Breast epithelium (tissue), 4 donors: ENCODE measurements around the gene CADM2. TPM values are rescaled to one million over a fixed set of nuclear protein-coding genes. Genes with fewer than 3 reads are reported as not detected.

ENCODE experiments used
- DNase-seq, 2 donors: peaks; one replicate each; pipeline ENCODE4 v3.0.0-alpha.2; 2019; ENCODE audit warnings: low spot score in 2 of 2
- H3K27ac ChIP-seq, 2 donors: fragments of 200-600 bp; sonication (generic) in 1 of 2; one replicate each; pipeline ENCODE4 v1.5.1; 2016 to 2019; ENCODE audit warnings: mild to moderate bottlenecking in 1 of 2
- H3K27me3 ChIP-seq, 2 donors: fragments of 200-600 bp; sonication (generic) in 1 of 2; one replicate each; pipeline versions ENCODE4 v1.5.1 to v1.6.0; 2017 to 2019; ENCODE audit warnings: control low read depth in 1 of 2, mild to moderate bottlenecking in 1 of 2
- H3K36me3 ChIP-seq: fragments of 200-600 bp; one replicate; pipeline ENCODE4 v1.5.1; 2019
- H3K4me1 ChIP-seq, 2 donors: fragments of 200-600 bp; sonication (generic); one replicate each; pipeline ENCODE4 v1.5.1; 2016 to 2019; ENCODE audit warnings: control low read depth in 1 of 2
- H3K4me3 ChIP-seq, 3 donors: fragments of 200-600 bp; sonication (generic); 1 replicate in 2 of 3; 2 replicates in 1 of 3; pipeline ENCODE4 v1.5.1; 2016 to 2019; ENCODE audit warnings: mild to moderate bottlenecking in 3 of 3, moderate library complexity in 2 of 3
- H3K9me3 ChIP-seq, 2 donors: fragments of 200-600 bp; sonication (generic) in 1 of 2; one replicate each; pipeline ENCODE4 v1.5.1; 2016 to 2019; ENCODE audit warnings: control low read depth in 1 of 2
- POLR2A ChIP-seq: fragments of 450-650 bp; IDR thresholded peaks from one replicate; pipeline ENCODE4 v1.6.1; 2016; ENCODE audit warnings: antibody characterized with exemption, mild to moderate bottlenecking, moderate library complexity
- POLR2AphosphoS5 ChIP-seq, 3 donors: sonication (generic); formaldehyde crosslinking; IDR thresholded peaks; one replicate each; pipeline ENCODE4 v1.6.1; 2017; ENCODE audit warnings: antibody characterized with exemption in 3 of 3
- intact Hi-C: fragments of 100-400 bp; cut with DNase I; formaldehyde crosslinking; loops from one replicate; pipeline ENCODE4 v1.15.1; 2023; ENCODE audit warnings: low total_unique reads
- total RNA-seq, 3 donors: library from RNA; depleted of rRNA; stranded (reverse); fragments of >200 nt; gene quantifications; one replicate each; pipeline ENCODE4 v1.1.0, GENCODE V29; 2016
- TF ChIP-seq, protein P1 (sequence below), 3 donors: fragments of 450-650 bp; IDR thresholded peaks; one replicate each; pipeline ENCODE4 v1.5.1; 2016 to 2017; ENCODE audit warnings: antibody characterized with exemption in 3 of 3, mild to moderate bottlenecking in 3 of 3, moderate library complexity in 3 of 3

The CADM2 gene
- total RNA-seq, 3 donors from 2014 or later, result 2.3 to 7.4 (median 6.9) TPM

- H3K9me3 ChIP-seq, result no peaks in the 10 kb centered on the region
- H3K4me1 ChIP-seq, result no peaks in the 10 kb centered on the region
- no peak overlapping the region for H3K4me3 ChIP-seq
- no peaks in the 10 kb centered on the region for H3K36me3 ChIP-seq
- H3K27me3 ChIP-seq, result no peaks in the 10 kb centered on the region
- intact Hi-C loops, result no loop called here
- DNase-seq, result no peak
- no peak overlapping the region for H3K27ac ChIP-seq
- TF ChIP-seq POLR2A (no peak), POLR2AphosphoS5 (IDR thresholded peaks at IDR 0.05) (no peak)
- TF ChIP-seq, protein P1, sequence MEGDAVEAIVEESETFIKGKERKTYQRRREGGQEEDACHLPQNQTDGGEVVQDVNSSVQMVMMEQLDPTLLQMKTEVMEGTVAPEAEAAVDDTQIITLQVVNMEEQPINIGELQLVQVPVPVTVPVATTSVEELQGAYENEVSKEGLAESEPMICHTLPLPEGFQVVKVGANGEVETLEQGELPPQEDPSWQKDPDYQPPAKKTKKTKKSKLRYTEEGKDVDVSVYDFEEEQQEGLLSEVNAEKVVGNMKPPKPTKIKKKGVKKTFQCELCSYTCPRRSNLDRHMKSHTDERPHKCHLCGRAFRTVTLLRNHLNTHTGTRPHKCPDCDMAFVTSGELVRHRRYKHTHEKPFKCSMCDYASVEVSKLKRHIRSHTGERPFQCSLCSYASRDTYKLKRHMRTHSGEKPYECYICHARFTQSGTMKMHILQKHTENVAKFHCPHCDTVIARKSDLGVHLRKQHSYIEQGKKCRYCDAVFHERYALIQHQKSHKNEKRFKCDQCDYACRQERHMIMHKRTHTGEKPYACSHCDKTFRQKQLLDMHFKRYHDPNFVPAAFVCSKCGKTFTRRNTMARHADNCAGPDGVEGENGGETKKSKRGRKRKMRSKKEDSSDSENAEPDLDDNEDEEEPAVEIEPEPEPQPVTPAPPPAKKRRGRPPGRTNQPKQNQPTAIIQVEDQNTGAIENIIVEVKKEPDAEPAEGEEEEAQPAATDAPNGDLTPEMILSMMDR (IDR thresholded peaks at IDR 0.05), result no peak
These were observed 618.0 kb downstream of the CADM2 start for GRCh38 chr3:85576697-85577200.

- Histone ChIP-seq H3K4me1 (no peaks in the 10 kb centered on the region), H3K27ac (no peak overlapping the region), H3K27me3 (no peaks in the 10 kb centered on the region), H3K9me3 (no peaks in the 10 kb centered on the region), H3K4me3 (no peak overlapping the region), H3K36me3 (no peaks in the 10 kb centered on the region)
- intact Hi-C loops, result no loop called here
- TF ChIP-seq POLR2A (no peak), POLR2AphosphoS5 (IDR thresholded peaks at IDR 0.05) (no peak)
- TF ChIP-seq, protein P1 (IDR thresholded peaks at IDR 0.05), result no peak
- no peak for DNase-seq
These were observed 626.1 kb downstream of the CADM2 start for GRCh38 chr3:85584779-85585356.

DNA sequence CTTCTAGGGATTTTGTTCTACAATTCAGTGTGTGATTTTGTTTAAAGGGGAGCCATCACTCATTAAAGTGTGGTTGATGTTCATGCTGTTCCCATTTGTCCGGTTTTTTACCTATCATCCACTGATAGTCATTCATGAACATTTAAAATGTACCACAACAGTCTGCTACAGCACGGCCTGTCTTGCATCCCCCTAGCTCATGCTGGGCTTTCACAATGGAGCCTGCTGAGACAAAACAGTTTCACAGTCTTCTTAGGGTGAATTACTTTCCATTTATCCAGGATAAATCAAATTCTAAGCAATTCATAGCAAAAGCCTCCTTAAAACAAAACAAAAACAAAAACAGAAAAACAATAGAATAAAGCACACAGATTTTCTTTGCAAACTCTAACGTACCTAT lies 627.2 kb downstream of the CADM2 start:
- intact Hi-C loops, result no loop called here
- Histone ChIP-seq H3K27ac (no peak overlapping the region), H3K4me3 (no peak overlapping the region), H3K9me3 (no peaks in the 10 kb centered on the region), H3K4me1 (no peaks in the 10 kb centered on the region), H3K27me3 (no peaks in the 10 kb centered on the region), H3K36me3 (no peaks in the 10 kb centered on the region)
- DNase-seq, result no peak
- TF ChIP-seq, protein P1 (IDR thresholded peaks at IDR 0.05), result no peak
- TF ChIP-seq POLR2AphosphoS5 (IDR thresholded peaks at IDR 0.05) (no peak), POLR2A (no peak)

DNA sequence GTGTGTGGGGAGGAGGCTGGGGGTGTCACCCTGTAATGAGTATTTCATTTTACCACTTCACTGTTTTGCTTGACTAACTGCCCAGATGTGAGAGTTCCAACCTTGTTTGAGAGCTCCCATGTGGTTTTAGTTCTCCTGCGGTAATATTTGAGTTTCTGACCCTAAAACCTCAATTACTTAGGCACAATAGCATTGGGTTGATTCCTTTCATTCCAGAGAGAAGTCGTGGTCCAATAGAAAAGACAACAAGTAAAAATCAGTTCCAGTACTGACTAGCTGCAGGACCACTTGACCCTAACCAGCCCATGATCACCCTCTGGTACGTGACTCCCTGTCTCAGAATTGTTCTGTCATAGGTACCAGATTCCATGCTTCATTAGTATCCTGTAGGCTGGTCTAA lies 630.4 kb downstream of the CADM2 start:
- intact Hi-C loops, result no loop called here
- Histone ChIP-seq H3K9me3 (no peaks in the 10 kb centered on the region), H3K4me1 (no peaks in the 10 kb centered on the region), H3K27me3 (no peaks in the 10 kb centered on the region), H3K36me3 (no peaks in the 10 kb centered on the region), H3K27ac (no peak overlapping the region), H3K4me3 (no peak overlapping the region)
- no peak for DNase-seq
- no peak for TF ChIP-seq POLR2A

DNA sequence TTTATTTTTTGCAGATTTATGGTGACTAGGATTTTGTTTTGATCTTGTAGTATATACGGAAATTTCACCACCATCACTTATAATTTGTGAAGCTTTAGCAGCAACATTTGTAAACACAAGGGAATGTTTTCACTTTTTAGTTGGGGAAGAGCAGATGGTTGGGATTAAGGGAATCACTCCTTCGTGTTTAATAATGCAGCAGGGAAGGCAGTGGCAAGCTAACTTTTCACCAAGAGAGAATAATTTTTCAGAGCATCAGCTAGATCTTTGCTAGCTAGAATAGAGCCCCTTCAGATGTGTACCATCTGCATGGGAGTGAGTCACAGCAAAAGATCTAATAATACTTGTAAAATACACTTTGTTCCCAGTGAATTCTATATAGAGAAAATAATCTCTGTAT lies 632.7 kb downstream of the CADM2 start:
- no peak overlapping the region for H3K27ac ChIP-seq

More for the DNA sequence above, 632.7 kb downstream of the CADM2 start:
- H3K4me3 ChIP-seq, result no peak overlapping the region
- TF ChIP-seq, protein P1 (IDR thresholded peaks at IDR 0.05), result no peak
- TF ChIP-seq POLR2AphosphoS5 (IDR thresholded peaks at IDR 0.05) (no peak), POLR2A (no peak)
- no peaks in the 10 kb centered on the region for H3K9me3 ChIP-seq
- DNase-seq, result no peak
- H3K27me3 ChIP-seq, result no peaks in the 10 kb centered on the region
- H3K4me1 ChIP-seq, result no peaks in the 10 kb centered on the region
- H3K36me3 ChIP-seq, result no peaks in the 10 kb centered on the region
- intact Hi-C loops, result no loop called here
